OCI-M2 (cell line): Measurements from ENCODE around the gene C16orf92.
"Not testable (repeated sequence)": the region's sequence is repeated elsewhere in the genome, so short reads cannot be mapped to it uniquely, and the experiment has no call there.

Experiments used
- DNase-seq: peaks from one replicate; lab custom pipeline; 2025; ENCODE audit not compliant: unreplicated experiment; lab: John Stamatoyannopoulos, UW

C16orf92 gene

GRCh38 chr16:30025156-30025555 is 2.2 kb downstream of the C16orf92 start:
- DNase-seq = no peak

GRCh38 chr16:30025574-30025973 is 2.6 kb downstream of the C16orf92 start:
- no peak for DNase-seq

- no peak for DNase-seq
Measured at GRCh38 chr16:30026449-30026848, 3.5 kb downstream of the C16orf92 start.

- DNase-seq = no peak
Measured at GRCh38 chr16:30027588-30028437, 4.8 kb downstream of the C16orf92 start.

DNA sequence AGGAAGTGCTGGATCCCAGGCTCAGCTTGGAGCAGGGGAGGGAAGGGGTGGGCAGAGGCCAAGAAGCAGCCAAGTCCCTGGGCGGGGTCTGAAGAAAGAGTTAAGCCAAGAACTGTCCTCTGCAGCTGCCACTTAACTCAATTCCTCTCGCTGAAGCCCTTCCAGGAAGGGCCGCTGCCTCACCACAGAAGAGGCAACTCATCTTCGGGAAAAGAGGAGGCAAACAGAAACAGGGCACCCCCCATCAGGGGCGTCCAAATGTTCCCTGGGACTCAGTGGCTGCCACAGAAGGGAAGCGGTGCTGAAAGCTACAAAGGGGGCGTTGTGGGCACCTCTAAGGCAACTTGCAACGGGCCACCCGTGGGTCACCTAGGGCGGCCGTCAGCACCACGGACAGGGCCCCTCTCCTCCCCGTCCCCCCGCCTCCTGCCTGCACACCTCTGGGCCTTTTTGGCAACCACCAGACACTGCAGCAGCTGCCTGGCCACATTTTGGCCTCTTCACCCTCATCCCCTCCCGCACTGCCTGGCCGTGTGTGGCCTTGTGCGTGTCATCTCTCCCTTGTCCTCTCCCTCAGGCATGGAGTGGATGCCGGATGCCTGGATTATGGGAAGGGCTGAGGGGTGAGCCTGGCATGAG is 5.6 kb downstream of the C16orf92 start:
- no peak for DNase-seq

DNA sequence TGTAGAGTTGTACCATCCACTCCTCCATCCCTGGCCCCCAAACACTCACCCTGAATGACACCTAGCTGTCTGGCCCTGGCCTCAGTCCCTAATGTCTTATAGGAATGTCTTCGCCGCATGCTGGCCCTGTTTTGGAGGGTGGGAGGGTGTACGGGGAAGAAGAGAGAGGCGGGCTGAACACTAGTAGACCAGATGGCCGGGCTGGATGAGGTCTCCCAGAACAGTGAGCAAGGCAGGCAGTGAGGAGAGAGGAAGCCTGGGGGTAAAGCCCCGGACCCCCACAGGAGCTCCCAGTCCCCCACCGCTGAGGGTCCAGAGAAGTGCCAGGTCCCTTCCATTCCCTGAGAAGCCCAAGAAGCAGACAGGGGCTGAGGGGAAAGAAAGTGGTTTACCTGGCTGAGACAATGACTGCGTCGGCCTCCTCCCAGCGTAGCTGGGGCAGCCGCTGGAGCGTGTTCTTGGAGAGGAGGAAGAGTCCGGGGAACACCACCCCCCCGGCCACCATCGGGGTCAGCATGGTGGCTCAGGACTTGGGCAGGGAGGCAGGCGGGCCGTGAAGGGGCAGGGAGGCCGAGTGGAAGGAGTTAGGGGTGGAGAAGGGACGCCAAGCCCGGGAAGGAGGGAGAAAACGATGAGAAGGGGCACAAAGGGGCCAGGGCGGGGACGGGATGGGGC is 7.2 kb downstream of the C16orf92 start:
- no peak for DNase-seq

- no peak for DNase-seq
Measured at GRCh38 chr16:30030841-30031413, 7.9 kb downstream of the C16orf92 start, which contains the start of gene TLCD3B. Gene TLCD3B, minus strand, starts transcription at chr16:30031271. Its CDS starts 744 bp downstream, at chr16:30030527.

DNA sequence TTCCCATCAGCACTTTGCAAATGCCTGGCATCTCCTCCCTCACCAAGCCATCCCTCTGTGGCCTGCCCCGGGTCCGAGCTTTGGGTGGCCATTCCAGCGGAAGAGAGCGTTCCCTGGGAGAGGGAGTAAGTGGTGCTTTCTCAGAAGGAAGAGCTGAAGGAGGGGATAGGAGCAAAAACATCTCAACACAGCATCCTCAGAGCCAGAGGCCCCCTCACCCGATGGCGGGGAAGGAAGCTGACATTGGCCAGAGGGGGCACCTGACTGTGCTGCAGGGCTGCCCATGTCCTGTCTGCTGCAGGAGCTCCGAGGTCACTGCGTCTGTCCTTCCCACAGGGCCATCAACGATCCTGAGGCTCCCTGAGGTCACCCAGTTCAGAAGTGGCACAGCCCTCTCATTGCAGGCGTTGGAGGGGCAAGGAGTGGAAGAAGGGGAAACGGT is 8.5 kb downstream of the C16orf92 start:
- no peak for DNase-seq

- peak; percentile 27 for DNase-seq
Measured at GRCh38 chr16:30032083-30032819, 9.3 kb downstream of the C16orf92 start.

DNA sequence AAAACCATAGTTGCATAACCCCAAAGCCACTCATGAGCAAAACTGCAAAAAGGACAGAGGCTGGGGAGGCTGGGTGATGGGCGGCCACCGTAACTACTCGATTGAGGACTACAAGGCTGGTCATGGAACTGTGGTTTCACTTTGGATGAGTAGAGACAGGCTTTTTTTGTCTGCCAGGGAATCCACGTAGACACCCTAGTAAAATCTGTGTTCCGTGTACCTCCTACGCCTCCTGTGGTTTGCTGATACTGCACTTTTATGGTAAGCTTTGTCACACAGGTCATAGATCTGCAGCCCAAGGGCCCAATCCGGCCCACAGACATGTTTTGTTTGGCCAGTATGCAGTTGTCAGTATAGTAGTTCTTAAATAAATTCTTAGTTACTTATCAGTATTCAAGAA is 10.3 kb downstream of the C16orf92 start:
- no peak for DNase-seq

GRCh38 chr16:30040221-30040620 is 17.2 kb downstream of the C16orf92 start:
- DNase-seq = no peak

DNA sequence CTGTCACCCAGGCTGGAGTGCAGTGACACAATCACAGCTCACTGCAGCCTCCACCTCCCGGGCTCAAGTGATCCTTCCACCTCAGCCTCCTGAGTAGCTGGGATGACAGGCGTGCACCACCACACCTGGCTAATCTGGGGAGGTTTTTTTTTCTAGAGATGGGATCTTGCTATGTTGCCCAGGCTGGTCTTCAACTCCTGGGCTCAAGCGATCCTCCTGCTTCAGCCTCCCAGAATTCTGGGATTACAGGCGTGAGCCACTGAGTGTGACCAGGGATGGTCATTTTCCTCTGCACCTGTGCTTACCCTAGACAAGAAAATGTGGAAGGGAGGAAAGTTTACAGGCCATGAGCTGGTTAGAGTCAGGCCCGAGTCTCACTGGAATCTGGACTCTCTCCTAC is 17.7 kb downstream of the C16orf92 start:
- DNase-seq = not testable (repeated sequence)

DNA sequence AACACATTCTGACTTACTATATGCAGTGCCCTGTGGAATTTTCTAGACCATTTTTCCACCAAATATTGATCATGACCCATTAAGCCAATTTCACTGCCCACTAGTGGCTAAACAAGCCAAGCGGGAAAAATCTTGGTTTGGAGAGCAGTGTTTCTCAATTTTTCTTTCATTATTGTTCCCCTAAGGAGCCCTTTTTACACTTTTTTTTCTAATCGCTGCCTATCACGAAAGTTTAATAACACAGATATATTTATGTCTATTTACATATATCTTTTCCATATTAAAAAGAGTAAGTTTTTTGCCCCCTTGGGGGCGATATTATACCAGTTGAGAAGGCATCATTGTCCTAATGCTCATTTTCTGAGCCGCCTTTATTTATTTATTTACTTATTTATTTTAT is 18.8 kb downstream of the C16orf92 start:
- no peak for DNase-seq

DNA sequence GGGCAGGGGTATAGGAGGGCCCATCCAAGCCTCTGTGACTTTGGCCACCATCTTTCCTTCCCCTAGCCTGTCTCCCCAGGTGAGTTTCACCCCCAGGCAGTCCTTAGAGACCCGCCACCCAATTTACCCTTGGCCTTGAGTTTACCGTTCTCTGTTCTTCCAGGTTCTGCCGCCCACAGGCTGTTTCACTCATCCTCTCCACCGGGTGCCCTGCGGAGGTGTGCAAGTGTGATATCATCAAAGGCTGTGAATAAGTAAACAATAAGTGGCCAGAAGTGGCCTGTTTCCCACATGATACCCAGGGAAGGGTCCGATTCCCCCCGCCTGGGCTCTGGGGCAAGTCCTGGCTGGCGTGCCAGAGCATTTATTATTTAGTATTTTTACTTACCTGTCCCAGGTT is 23.2 kb downstream of the C16orf92 start:
- no peak for DNase-seq

DNA sequence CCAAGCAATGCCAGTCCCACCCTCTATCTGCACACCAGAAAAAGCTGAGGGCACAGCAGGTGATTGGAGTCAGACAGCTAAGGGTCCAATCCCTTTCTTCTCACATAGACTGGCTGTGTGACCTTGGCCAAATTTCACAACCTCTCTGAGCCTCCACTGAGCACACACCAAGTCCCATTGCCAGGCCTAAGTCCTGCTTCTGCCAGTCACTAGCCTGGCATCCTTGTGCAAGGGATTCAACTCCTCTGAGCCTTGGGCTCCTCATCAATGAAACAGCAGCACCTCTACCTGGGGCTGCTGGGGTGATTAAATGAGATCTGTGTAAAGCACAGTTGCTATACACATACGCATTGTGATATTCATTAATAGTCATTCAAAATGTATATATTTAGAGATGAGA is 23.6 kb downstream of the C16orf92 start:
- no peak for DNase-seq

DNA sequence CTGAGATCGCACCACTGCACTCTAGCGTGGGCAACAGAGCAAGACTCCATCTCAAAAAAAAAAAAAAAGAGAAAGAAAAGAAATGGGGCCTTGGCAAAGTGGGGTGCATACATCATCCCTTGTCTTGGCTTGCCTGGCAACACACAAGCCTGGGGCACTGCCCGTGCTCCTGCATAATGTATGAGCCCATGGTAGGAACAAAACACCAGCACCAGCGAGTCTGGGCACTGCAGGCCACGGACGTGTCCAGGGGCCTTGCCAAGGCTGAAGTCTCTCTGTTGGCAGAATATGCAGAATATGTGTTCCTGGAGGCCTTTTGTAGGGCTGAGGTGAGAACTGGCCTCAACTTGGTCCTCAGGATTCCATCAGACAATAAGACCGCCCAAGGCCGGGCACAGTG is 26.9 kb downstream of the C16orf92 start:
- no peak for DNase-seq

- no peak for DNase-seq
Measured at GRCh38 chr16:30051518-30051917, 28.5 kb downstream of the C16orf92 start.

- no peak for DNase-seq
Measured at GRCh38 chr16:30052671-30053372, 29.8 kb downstream of the C16orf92 start.

GRCh38 chr16:30053376-30054015 is 30.5 kb downstream of the C16orf92 start:
- DNase-seq = no peak

- no peak for DNase-seq
Measured at GRCh38 chr16:30054451-30054850, 31.5 kb downstream of the C16orf92 start.
